Activated naive CD4-positive, alpha-beta T cell treated with Interleukin-2 at 50 U/mL for 16 hours (primary cell): ENCODE results near the gene MLXIPL.
"Not testable (repeated sequence)": the region's sequence is repeated elsewhere in the genome, so short reads cannot be mapped to it uniquely, and the experiment has no call there.

Experiments
- DNase-seq: peaks from one replicate; pipeline ENCODE4 v3.0.0-alpha.2; 2020

MLXIPL gene

GRCh38 chr7:73573791-73574190 is 50.5 kb downstream of the MLXIPL start:
- DNase-seq = no peak

DNA sequence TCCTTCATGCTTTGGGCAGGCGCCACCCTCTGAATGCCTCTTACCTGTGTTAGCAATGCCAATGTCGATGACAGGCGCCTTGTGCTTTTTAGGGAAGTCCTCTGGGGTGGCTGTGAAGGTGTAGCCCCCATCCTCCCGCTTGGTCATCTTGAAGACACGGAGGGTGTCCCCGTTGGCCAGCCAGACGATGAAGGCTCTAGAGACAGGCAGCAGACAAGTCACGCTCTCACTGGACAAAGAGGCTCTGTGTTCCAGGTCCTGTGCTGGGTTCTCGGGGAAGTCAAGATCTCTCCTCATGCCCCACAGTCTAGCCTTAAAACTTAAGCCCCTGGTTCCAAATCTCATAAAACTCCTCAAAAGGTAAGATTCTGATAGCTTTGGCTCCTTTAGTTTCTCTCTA is 51.0 kb downstream of the MLXIPL start:
- no peak for DNase-seq

DNA sequence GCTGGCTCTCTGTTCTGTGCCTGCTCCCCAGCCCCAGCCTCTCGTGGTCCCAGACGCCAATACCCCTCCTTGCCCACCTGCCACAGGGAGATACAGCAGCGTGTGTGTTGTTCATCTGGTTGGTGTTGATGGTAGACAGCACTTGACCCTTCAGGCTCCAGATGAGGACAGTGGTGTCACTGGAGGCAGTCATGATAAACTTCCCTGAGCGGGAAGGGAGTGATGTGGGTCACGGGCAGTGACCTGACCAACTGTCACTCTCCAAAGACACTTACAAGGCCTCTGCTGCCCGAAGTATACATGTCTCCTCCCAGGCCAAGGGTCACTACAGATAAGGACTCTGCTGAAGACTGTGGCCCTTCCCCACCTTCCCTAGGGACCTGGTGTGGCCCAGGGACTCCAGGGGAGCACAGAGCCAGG is 51.5 kb downstream of the MLXIPL start:
- no peak for DNase-seq

DNA sequence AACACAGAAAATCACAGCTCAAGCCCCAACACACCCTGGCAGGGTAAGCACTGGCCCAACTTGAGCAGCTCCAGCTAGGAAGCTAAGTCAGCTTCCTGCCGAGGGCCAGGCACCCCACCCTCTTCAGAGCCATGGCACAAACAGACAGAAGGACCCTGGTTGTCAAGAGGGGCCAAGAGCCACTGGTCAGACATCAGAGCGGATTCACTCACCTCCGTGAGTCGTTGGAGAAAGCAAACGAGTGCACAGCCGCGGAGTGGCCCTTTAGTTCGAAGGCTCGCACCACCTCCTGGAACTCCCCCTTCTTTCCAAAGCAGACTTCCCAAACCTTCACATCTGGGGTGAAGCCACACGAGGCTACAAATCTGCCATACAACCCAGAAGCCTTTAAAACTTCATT is 53.3 kb downstream of the MLXIPL start:
- no peak for DNase-seq

DNA sequence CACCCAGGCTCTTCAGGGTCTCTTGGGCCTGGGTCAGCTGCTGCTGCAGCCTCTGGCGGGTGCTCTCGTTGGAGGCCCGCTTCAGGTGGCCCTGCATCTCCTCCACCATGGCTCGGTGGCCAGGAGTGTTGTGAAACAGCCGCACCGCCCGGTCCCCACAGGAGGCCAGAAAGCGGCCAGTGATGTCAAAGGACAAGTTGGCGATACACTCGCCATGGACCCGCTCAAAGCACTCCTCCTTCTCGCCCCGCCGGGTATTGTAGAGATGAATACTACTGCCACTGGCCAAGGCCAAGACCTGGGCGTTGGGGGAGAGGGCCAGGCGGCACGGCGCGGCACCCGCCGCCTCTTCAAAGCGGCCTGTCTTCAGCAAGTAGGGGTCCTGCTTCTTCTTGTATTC is 53.8 kb downstream of the MLXIPL start:
- no peak for DNase-seq

GRCh38 chr7:73569042-73569608 is 55.2 kb downstream of the MLXIPL start:
- DNase-seq = no peak

- DNase-seq = no peak
These were observed 56.3 kb downstream of the MLXIPL start for GRCh38 chr7:73567846-73568685.

DNA sequence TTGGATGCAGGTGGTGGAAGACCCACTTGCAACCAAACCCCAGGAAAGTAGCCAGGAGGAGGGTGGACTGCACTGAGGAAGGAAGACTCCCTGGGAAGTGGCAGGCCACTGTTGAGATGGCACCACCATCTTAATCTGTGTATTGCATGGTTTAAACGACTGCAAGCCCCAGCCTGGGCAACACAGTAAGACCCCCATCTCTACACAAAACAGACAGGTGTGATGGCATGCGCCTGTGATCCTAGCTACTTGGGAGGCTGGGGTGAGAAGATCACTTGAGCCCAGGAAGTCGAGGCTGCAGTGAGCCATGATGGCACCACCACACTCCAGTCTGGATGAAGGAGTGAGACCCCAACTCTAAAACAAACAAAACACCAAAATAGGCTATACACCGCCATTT is 57.2 kb downstream of the MLXIPL start:
- no peak for DNase-seq

DNA sequence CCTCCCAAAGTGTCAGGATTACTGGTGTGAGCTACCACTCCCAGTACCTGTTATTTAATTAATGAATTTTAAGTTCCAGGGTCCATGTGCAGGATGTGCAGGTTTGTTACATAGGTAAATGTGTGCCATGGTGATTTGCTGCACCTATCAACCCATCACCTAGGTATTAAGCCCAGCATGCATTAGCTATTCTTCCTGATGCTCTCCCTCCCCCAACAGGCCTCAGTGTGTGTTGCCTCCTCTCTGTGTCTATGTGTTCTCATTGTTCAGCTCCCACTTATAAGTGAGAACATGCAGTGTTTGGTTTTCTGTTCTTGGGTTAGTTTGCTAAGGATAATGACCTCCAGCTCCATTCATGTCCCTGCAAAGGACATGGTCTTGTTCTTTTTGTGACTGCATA is 57.9 kb downstream of the MLXIPL start:
- DNase-seq = not testable (repeated sequence)

GRCh38 chr7:73565675-73566340 is 58.5 kb downstream of the MLXIPL start:
- DNase-seq = no peak

DNA sequence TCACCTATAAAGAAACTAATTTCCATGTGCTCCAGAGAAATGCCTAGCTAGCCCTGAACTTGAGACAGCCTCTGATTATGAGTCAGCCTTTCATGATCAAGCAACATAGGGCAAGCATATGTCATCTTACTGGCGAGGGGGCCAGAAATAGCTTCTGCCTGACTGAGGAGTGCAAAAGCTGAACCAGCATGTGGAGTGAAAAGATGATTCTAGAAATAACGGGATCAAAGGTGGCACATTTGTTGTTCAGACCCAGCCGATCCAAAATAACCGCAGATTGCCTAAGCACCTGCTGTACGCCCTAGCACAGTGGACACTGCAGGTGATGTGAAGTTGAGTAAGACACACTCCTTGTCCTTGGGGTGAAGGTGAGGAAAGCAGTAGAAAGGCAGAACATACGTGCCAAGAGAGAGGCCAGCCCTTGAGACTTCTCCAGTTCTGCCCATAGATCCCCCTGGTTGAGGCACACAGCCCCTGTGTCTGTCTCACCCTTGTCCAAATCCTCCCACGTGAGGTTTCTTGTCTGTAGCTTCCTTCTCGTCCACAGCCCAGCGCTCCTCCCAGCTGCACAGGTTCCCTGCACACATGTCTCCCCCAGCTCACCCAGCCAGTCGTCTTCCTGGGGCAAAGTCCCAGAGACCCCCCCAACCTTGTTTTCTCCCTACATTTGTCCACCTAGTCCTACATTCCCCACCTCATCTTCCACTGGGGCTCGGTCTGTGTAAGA is 64.0 kb downstream of the MLXIPL start:
- DNase-seq = no peak

GRCh38 chr7:73557397-73558257 is 66.7 kb downstream of the MLXIPL start, which contains the start of gene BCL7B:
TSS of gene BCL7B (minus strand) at chr7:73557690. CDS start at chr7:73557578, 112 bp downstream.
- peak; percentile 78 for DNase-seq

DNA sequence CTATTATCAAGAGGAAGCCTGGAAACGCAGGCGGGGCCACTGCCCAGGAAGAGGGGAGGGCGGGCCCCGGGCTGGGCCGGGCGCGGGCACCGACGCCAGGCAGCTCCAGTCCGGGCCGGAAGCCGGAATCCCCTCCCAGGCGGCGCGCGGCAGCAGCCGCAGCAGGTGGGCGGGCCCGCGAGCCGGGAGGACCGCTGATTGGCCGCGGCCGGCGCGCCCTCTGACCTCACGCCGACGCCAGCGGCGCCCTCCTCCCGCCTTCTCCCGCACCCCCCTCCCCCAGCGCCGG is 67.3 kb downstream of the MLXIPL start:
- peak; percentile 91 for DNase-seq

DNA sequence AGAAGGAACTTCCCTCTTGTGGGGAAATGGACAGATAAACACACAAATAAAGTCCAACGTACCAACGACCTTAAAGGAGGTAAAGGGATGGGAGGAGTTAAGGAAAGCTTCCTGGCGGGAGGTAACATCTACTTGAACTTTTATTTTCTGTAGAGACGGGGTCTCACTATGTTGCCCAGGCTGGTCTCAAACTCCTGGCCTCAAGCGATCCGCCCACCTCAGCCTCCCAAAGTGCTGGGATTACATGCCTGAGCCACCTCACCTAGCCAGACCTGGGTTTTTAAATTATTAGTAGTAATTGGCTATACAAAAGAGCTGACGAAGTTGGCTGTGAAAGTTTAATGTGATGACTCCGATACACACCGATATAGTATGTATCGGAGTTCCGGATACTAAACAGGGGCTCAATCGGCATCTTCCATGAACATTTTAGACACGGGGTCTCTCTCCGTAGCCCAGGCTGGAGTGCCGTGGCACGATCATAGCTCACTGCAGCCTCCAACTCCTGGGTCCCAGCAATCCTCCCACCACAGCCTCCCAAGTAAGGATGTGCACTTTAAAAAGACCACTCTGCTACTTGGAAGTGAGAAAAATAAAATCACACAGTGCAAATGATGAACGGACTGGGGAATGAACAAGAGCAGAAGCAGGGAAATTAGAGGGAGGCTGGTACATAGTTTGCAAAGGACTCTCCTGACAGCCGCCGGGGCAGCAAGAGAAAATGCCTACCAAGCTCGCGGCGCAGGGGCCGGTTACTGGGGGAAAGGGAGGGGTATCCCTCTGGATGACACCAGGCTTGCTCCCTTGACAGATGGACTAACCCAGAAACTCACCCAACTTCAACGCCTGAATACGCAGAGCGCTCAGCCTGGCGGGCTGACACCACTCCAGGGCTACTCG is 67.9 kb downstream of the MLXIPL start:
- DNase-seq = no peak

GRCh38 chr7:73555411-73555982 is 68.8 kb downstream of the MLXIPL start:
- DNase-seq = no peak

DNA sequence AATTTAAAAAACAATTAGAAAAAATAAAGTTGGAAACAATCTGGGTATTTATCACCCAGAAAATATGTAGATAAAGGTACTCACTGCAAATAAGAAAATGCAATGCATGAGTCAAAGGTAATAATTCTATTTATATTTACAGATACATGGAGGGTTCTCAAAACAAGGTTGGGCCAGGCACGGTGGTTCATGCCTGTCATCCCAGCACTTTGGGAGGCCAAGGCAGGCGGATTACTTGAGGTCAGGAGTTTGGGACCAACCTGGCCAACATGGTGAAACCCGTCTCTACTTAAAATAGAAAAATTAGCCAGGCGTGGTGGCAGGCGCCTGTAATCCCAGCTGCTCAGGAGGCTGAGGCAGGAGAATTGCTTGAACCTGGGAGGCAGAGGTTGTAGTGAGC is 74.2 kb downstream of the MLXIPL start:
- not testable (repeated sequence) for DNase-seq

DNA sequence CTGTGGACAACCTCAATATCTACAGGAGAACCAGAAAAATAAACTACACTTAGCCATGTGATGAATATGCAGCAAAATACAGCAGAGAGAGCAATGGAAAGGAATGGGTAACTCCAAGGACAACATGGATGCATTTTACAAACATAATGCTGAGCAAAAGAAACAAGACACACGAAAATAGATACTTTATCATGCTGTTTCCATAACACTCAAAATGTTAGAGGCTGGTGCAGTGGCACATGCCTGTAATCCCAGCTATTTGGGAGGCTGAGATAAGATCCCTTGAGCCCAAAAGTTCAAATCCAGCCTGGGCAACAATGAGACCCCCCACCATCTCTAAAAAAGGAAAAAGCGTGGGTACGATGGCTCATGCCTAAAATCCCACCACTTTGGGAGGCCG is 75.1 kb downstream of the MLXIPL start:
- DNase-seq = no peak

- DNase-seq = no peak
These were observed 76.5 kb downstream of the MLXIPL start for GRCh38 chr7:73547841-73548240.

DNA sequence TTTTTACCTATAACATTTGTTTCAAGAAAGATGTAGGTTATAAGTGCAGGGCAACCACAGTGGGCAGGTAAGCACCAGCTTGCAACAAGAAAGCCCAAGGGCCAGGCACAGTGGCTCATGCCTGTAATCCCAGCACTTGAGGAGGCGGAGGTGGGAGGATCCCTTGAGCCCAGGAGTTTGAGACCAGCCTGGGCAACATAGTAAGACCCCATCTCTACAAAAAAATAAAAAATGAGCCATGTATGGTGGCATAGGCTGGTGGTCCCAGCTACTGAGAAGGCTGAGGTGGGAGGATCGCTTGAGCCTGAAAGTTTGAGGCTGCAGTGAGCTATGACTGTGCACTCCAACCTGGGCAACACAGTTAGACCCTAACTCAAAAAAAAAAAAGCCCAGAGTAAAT is 79.6 kb downstream of the MLXIPL start:
- DNase-seq = no peak
